HEK293 (cell line): ENCODE measurements around the gene DPYSL3.

Experiments used
- CTCF ChIA-PET: fragments of 350-600 bp; formaldehyde crosslinking; extraction: SDS; loops from one replicate; lab custom pipeline; 2021; ENCODE audit warnings: antibody characterized with exemption; lab: Yijun Ruan, JAX
- POLR2A ChIA-PET: fragments of 300-600 bp; formaldehyde crosslinking; extraction: SDS; loops from one replicate; lab custom pipeline; 2020; ENCODE audit warnings: antibody characterized with exemption, inconsistent platforms; lab: Yijun Ruan, JAX
- H3K27ac ChIP-seq: fragments of 200-500 bp; sonication (Bioruptor generic); 2 replicates; pipeline ENCODE4 v1.5.1; 2014; ENCODE audit warnings: low read depth, low read length, control low read depth, inconsistent platforms; ENCODE audit errors: extremely low read depth
- H3K36me3 ChIP-seq, 2 experiments: fragments of 200-500 bp in 1 of 2; sonication (Bioruptor generic) in 1 of 2; 1 replicate in 1 of 2; 2 replicates in 1 of 2; pipeline ENCODE4 v1.5.1; 2014 to 2017; ENCODE audit warnings: inconsistent platforms in 2 of 2, low read length in 2 of 2; ENCODE audit not compliant: control insufficient read depth in 2 of 2, insufficient read depth in 1 of 2
- H3K4me1 ChIP-seq: fragments of 200-500 bp; sonication (Bioruptor generic); 2 replicates; pipeline ENCODE4 v1.5.1; 2014; ENCODE audit warnings: mild to moderate bottlenecking, low read length, inconsistent platforms; ENCODE audit not compliant: control insufficient read depth, insufficient read depth
- H3K4me3 ChIP-seq: 2 replicates; pipeline ENCODE4 v1.5.1; 2011; ENCODE audit warnings: low read depth, mild to moderate bottlenecking, control low read depth, low read length, moderate library complexity
- H3K9me3 ChIP-seq: fragments of 200-500 bp; sonication (Bioruptor generic); 2 replicates; pipeline ENCODE4 v1.5.1; 2014; ENCODE audit warnings: low read depth, low read length, inconsistent platforms; ENCODE audit not compliant: control insufficient read depth, insufficient read depth
- BCL11A ChIP-seq: fragments of 450-650 bp; formaldehyde crosslinking; IDR thresholded peaks from 2 replicates; pipeline ENCODE4 v1.5.1; 2016; ENCODE audit warnings: low read depth, missing biosample characterization, missing genetic modification characterization
- INSM2 ChIP-seq: fragments of 450-650 bp; formaldehyde crosslinking; IDR thresholded peaks from 2 replicates; pipeline ENCODE4 v1.5.1; 2016; ENCODE audit warnings: missing biosample characterization, missing genetic modification characterization
- WT1 ChIP-seq: fragments of 450-650 bp; formaldehyde crosslinking; IDR thresholded peaks from 2 replicates; pipeline ENCODE4 v1.5.1; 2016; ENCODE audit warnings: missing biosample characterization, missing genetic modification characterization
- ZBTB1 ChIP-seq: fragments of 450-650 bp; formaldehyde crosslinking; IDR thresholded peaks from 2 replicates; pipeline ENCODE4 v1.5.1; 2016; ENCODE audit warnings: missing biosample characterization, missing genetic modification characterization
- ZBTB17 ChIP-seq: fragments of 450-650 bp; formaldehyde crosslinking; IDR thresholded peaks from 2 replicates; pipeline ENCODE4 v1.5.1; 2016; ENCODE audit warnings: missing biosample characterization, missing genetic modification characterization
- ZEB2 ChIP-seq: fragments of 450-650 bp; formaldehyde crosslinking; IDR thresholded peaks from 2 replicates; pipeline ENCODE4 v1.5.1; 2016; ENCODE audit warnings: missing biosample characterization, missing genetic modification characterization
- ZNF266 ChIP-seq: fragments of 450-650 bp; formaldehyde crosslinking; IDR thresholded peaks from 2 replicates; pipeline ENCODE4 v1.5.1; 2016; ENCODE audit warnings: missing biosample characterization, missing genetic modification characterization, low read depth
- ZNF311 ChIP-seq: fragments of 450-650 bp; formaldehyde crosslinking; IDR thresholded peaks from 2 replicates; pipeline ENCODE4 v1.5.1; 2017; ENCODE audit warnings: missing biosample characterization, missing genetic modification characterization, borderline replicate concordance
- ZNF335 ChIP-seq: fragments of 450-650 bp; formaldehyde crosslinking; conservative IDR thresholded peaks from 2 replicates; pipeline ENCODE4 v1.5.1; 2016; ENCODE audit warnings: missing biosample characterization, missing genetic modification characterization
- ZNF37A ChIP-seq: fragments of 450-650 bp; IDR thresholded peaks from 2 replicates; pipeline ENCODE4 v1.5.1; 2018; ENCODE audit warnings: missing biosample characterization, missing genetic modification characterization
- ZNF449 ChIP-seq: fragments of 450-650 bp; formaldehyde crosslinking; IDR thresholded peaks from 2 replicates; pipeline ENCODE4 v1.5.1; 2017; ENCODE audit warnings: missing biosample characterization, mild to moderate bottlenecking, missing genetic modification characterization, moderate library complexity
- ZNF473 ChIP-seq: fragments of 450-650 bp; formaldehyde crosslinking; IDR thresholded peaks from 2 replicates; pipeline ENCODE4 v1.5.1; 2017; ENCODE audit warnings: missing biosample characterization, missing genetic modification characterization
- ZNF518A ChIP-seq: fragments of 450-650 bp; formaldehyde crosslinking; conservative IDR thresholded peaks from 2 replicates; pipeline ENCODE4 v1.5.1; 2016; ENCODE audit warnings: low read depth, missing biosample characterization, missing genetic modification characterization
- ZNF701 ChIP-seq: fragments of 450-650 bp; formaldehyde crosslinking; IDR thresholded peaks from 2 replicates; pipeline ENCODE4 v1.5.1; 2016; ENCODE audit warnings: missing biosample characterization, missing genetic modification characterization
- ZNF707 ChIP-seq: fragments of 450-650 bp; formaldehyde crosslinking; IDR thresholded peaks from 2 replicates; pipeline ENCODE4 v1.5.1; 2016; ENCODE audit warnings: missing biosample characterization, missing genetic modification characterization
- ZSCAN18 ChIP-seq: fragments of 450-650 bp; formaldehyde crosslinking; IDR thresholded peaks from 2 replicates; pipeline ENCODE4 v1.5.1; 2016; ENCODE audit warnings: missing biosample characterization, missing genetic modification characterization
- ZSCAN4 ChIP-seq: fragments of 450-650 bp; formaldehyde crosslinking; IDR thresholded peaks from 2 replicates; pipeline ENCODE4 v1.5.1; 2017; ENCODE audit warnings: missing biosample characterization, missing genetic modification characterization
- TF ChIP-seq, protein P1 (sequence below): IDR thresholded peaks from 2 replicates; pipeline ENCODE4 v1.6.1; 2011; ENCODE audit warnings: mild to moderate bottlenecking, low read depth, low read length, borderline replicate concordance

Gene DPYSL3

DNA sequence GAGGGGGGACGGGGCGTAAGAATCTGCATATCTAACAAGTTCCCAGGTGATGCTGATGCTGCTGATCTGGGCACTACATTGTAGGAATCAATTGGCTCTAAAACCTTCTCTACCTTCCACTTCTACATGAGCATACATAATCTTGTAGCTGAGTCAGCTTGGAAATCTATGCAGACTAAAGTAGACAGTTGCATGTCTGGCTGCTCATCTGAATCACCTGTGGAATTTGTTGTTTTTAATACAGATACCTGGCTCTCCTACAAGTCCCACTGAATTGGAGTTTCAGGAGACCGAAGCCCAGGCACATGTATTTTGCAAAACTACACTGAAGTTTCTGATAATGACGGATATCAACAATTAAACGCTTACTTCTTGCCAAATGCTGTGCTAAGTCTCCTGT is 161.4 kb downstream of the DPYSL3 start (continued):
- TF ChIP-seq ZNF518A (tag by site-specific recombination): no peak
- TF ChIP-seq ZNF449: no peak
- TF ChIP-seq ZNF707 (tag by site-specific recombination): no peak
- TF ChIP-seq ZNF266 (tag by site-specific recombination): no peak
- no peak for TF ChIP-seq ZBTB17 (tag by site-specific recombination)
- TF ChIP-seq ZBTB1 (tag by site-specific recombination): no peak
- TF ChIP-seq ZSCAN18: no peak
- no peak for TF ChIP-seq ZNF335 (tag by site-specific recombination)
- TF ChIP-seq, all 188 proteins: peak for 0

DNA sequence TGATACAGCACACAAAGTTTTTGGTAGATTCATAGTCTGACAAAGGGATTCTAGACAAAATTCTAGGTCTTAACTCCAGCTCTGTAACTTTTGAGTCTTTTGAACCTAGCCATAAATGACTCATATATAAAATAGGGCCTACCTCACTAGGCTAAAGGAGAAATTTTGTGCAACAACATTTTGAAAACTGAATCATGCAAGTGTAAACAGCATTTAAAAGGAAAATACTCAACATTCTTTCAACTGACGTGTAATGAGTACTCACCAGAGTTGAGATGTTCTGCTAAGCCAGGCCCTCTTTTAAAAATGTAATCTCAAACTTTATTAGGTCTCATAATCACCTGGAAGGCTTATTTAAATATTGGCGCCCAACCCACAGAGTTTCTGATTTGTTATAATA is 161.8 kb downstream of the DPYSL3 start:
- ChIA-PET POLR2A (no interaction called here), CTCF (no interaction called here)
- no peak overlapping the region for H3K4me3 ChIP-seq
- TF ChIP-seq ZSCAN4 (tag by site-specific recombination): no peak
- TF ChIP-seq ZEB2 (tag by site-specific recombination): no peak
- no peak for TF ChIP-seq ZNF311 (tag by site-specific recombination)
- TF ChIP-seq ZNF473 (tag by site-specific recombination): no peak
- TF ChIP-seq BCL11A (tag by site-specific recombination): no peak
- TF ChIP-seq ZBTB1 (tag by site-specific recombination): no peak
- no peak for TF ChIP-seq INSM2 (tag by site-specific recombination)
- no peak for TF ChIP-seq ZNF335 (tag by site-specific recombination)
- TF ChIP-seq, protein P1, sequence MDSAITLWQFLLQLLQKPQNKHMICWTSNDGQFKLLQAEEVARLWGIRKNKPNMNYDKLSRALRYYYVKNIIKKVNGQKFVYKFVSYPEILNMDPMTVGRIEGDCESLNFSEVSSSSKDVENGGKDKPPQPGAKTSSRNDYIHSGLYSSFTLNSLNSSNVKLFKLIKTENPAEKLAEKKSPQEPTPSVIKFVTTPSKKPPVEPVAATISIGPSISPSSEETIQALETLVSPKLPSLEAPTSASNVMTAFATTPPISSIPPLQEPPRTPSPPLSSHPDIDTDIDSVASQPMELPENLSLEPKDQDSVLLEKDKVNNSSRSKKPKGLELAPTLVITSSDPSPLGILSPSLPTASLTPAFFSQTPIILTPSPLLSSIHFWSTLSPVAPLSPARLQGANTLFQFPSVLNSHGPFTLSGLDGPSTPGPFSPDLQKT: no peak
- TF ChIP-seq ZNF37A (tag by site-specific recombination): no peak
- TF ChIP-seq WT1: no peak
- TF ChIP-seq ZNF701 (tag by site-specific recombination): no peak
- TF ChIP-seq, all 188 proteins: peak for 0
- H3K27ac ChIP-seq: no peak overlapping the region
- no peaks in the 10 kb centered on the region for H3K9me3 ChIP-seq
- no peaks in the 10 kb centered on the region for H3K4me1 ChIP-seq
- H3K36me3 ChIP-seq: no peaks in the 10 kb centered on the region
